Epithelial cell of esophagus (primary cell): ENCODE data around the gene NECTIN4.
A peak's percentile ranks its signal among the peaks of the same experiment; 100 is the strongest.

Experiments used
- DNase-seq: peaks from one replicate; pipeline ENCODE4 v3.0.0; 2010; ENCODE audit warnings: low read depth
- H3K4me3 ChIP-seq: 2 replicates; pipeline ENCODE4 v1.5.1; 2011; ENCODE audit warnings: mild to moderate bottlenecking, low read length, control low read depth
- TF ChIP-seq, protein P1 (sequence below): IDR thresholded peaks from 2 replicates; pipeline ENCODE4 v1.5.1; 2011; ENCODE audit warnings: low read depth, mild to moderate bottlenecking, low read length, control low read depth, inconsistent platforms; ENCODE audit not compliant: insufficient read depth; ENCODE audit errors: missing control alignments

NECTIN4 gene

DNA sequence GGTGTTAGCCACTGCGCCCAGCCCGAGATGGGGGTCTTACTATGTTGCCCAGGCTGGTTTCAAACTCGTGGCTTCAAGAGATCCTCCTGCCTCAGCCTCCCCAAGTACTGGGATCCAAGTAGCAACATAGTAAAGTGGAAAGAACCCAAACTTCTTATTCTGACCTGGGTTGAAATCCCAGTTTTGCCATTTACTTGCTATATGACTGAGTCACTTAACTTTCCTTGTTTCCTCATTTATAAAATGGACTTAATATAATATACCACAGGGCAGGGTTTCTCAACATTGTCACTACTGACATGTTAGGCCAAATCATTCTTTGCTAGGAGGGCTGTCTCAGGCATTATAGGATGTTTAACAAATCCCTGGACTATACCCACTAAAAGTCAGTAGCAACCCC is 21.8 kb upstream of the NECTIN4 start:
- TF ChIP-seq, protein P1, sequence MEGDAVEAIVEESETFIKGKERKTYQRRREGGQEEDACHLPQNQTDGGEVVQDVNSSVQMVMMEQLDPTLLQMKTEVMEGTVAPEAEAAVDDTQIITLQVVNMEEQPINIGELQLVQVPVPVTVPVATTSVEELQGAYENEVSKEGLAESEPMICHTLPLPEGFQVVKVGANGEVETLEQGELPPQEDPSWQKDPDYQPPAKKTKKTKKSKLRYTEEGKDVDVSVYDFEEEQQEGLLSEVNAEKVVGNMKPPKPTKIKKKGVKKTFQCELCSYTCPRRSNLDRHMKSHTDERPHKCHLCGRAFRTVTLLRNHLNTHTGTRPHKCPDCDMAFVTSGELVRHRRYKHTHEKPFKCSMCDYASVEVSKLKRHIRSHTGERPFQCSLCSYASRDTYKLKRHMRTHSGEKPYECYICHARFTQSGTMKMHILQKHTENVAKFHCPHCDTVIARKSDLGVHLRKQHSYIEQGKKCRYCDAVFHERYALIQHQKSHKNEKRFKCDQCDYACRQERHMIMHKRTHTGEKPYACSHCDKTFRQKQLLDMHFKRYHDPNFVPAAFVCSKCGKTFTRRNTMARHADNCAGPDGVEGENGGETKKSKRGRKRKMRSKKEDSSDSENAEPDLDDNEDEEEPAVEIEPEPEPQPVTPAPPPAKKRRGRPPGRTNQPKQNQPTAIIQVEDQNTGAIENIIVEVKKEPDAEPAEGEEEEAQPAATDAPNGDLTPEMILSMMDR: no peak
- no peak overlapping the region for H3K4me3 ChIP-seq
- no peak for DNase-seq

DNA sequence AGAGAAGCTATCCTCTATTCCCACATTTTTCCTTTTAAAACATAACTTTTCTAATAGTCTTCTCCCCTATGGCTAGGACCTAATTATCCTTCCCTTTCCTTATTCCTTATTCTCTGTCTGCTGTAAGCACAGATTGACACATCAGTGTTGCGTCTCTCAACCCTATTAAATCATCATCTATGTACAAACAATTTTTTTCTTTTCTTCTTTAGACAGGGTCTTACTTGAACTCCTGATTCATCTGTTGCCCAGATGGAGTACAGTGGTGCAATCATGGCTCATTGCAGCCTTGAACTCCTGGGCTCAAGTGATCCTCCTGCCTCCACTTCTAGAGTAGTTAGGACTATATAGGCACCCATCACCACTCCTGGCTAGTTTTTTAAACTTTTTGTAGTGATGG is 17.1 kb upstream of the NECTIN4 start:
- no peak overlapping the region for H3K4me3 ChIP-seq
- TF ChIP-seq, protein P1: no peak
- peak; percentile 51 for DNase-seq

DNA sequence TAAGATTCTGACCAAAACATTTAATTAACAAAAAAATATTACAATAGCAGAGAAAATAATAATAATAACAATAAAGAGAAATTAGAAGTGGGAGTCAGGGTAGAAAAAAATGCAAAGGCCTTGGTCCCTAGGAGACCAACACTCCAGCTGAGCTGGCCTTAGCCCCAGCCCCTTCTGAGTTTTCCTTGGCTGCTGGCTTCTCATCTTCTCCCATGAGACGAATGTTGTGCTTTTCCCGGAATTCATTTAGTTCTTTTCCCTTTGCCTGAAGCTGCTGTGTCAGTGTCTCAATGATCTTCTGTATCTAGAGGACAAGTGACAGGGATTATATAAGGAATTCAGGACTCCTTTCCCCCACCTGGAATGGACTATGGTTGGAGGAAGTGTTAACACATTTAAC is 11.2 kb upstream of the NECTIN4 start:
- no peak for DNase-seq
- no peak overlapping the region for H3K4me3 ChIP-seq
- TF ChIP-seq, protein P1: no peak

DNA sequence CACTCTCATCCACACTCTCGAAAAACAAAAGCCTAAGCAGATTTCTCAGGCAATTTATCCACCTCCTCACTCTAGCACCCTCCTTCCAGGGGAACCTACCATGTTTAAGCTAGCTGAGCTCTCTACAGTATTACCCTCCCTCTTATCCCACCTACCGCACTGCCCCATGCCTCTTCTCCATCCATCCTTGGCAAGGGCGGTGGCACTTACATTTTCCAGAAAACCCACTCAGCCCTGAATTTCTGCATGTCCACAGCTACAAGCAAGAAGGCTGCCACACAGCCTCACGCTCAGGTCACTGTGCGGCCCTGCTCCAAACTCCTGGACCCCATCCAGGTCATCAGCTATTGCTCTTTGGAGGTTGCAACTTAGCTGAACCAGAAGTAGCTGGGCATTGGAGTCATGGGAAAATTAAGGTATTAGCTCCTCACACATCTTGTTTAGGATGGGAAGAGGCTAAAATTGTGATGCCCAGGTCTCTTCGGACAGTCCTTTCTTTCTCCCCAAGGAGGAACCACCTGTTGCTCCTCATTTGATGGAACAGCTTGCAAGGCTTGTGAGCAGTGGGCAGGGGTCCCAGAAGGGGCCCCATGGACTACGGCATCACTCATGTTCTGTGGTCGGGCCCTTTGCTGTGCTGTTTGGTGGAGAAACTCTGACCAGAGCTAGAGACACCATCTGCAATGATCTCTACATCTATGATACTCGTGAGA is 9.9 kb upstream of the NECTIN4 start:
- TF ChIP-seq, protein P1: no peak
- no peak for DNase-seq
- no peak overlapping the region for H3K4me3 ChIP-seq

DNA sequence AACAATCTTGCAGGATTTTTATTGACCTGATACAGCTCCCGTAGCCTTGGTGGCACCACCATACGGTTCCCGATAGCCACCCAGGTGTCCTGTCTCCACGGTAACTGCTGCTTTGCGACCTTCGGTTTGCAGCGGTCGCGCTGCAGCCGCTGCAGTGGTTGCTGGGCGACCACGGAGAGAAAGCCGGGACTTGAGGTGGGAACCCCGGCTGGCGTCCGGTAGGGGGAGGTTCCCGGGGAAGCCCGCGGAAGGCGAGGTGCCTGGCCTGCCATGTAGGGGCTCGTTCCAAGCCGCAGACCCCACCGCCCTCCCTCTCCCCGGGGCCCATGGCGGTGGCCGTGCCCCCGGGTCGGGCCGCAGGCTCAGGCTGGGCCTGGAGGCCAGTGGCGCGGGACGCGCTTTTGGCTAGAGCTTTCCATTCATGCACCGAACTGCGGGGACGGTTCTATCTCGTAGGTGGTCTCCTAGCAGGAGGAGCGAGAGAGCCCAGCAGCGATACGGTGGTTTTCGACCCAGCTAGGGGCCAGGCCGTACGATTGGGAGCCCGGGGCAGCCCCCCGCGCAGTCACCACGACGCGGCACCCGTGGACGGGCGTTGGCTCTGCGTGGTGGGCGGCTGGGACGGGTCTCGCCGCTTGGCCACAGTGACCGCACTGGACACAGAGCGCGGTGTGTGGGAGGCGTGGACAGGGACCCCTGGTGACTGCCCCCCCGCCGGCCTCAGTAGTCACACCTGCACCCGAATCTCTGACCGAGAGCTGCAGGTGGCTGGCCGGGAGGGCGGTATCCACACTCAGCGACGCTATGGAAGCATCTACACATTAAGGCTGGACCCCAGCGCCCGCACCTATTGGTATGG is 9.1 kb upstream of the NECTIN4 start, which contains the start of gene KLHDC9:
Gene KLHDC9, plus strand, starts transcription at position 152 of the 859 bp plus-strand sequence. Its CDS starts 175 bp downstream, at position 327.
- peak within 1 kb of the TSS; percentile 48 for H3K4me3 ChIP-seq
- DNase-seq: peak; percentile 68
- TF ChIP-seq, protein P1: no peak

DNA sequence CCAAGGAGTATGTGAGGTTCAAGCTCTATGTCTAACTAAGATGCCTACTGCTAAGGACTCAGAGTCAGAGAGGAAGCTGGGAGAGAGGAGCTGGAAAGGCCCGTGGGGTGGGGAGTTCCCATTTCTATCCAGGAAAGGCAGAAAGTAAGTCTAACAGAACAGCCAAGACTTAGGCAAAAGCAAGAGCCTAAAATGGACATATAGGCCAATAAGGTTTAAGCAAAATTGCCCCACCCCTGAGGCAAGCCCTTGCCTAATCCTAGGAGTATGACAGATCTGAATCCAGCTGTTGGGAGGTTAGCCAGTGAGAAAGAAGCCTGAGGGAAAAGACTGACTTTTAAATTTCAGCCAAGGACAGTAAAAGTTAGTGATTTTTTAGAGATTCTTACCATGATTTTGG is 7.2 kb upstream of the NECTIN4 start:
- H3K4me3 ChIP-seq: no peak overlapping the region
- TF ChIP-seq, protein P1: no peak
- peak; percentile 90 for DNase-seq
